Activated CD4-positive, alpha-beta T cell treated with anti-CD3 and anti-CD28 coated beads, Interleukin-2, amount 50 U/mL, for 16 hours (primary cell): ENCODE measurements around the gene PCDHGB5.
"Not testable (repeated sequence)": the region's sequence is repeated elsewhere in the genome, so short reads cannot be mapped to it uniquely, and the experiment has no call there.

Experiments used
- DNase-seq: peaks from one replicate; pipeline ENCODE4 v3.0.0-alpha.2; 2020

PCDHGB5 gene

DNA sequence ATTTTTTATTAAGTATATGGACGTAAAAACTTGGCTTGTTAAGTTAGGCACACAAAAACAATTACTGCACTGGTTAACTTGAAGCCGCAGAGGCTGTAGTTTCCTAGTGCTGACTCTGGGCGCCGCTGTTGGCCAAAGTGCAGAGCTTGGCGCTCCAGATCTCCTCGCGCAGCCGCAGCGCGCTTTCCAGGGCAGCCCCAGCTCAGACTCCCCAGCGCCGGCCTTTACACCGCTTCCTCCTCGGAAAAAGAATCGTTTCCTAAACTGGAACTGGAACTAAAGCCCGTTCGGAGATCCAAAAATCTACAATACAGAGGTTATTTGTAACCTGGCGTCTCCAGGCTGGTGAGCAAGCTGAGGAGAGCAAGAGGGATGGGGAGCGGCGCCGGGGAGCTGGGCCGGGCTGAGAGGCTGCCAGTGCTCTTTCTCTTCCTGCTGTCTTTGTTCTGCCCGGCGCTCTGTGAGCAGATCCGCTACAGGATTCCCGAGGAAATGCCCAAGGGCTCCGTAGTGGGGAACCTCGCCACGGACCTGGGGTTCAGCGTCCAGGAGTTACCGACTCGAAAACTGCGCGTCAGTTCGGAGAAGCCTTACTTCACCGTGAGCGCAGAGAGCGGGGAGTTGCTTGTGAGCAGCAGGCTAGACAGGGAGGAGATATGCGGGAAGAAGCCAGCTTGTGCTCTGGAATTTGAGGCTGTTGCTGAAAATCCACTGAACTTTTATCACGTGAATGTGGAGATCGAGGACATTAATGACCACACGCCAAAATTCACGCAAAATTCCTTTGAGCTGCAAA is at the start of gene PCDHGB5:
Gene PCDHGB5 (plus strand): TSS at position 192 of the 796 bp plus-strand sequence. CDS start 181 bp downstream, at position 373.
- peak; percentile 48 for DNase-seq

DNA sequence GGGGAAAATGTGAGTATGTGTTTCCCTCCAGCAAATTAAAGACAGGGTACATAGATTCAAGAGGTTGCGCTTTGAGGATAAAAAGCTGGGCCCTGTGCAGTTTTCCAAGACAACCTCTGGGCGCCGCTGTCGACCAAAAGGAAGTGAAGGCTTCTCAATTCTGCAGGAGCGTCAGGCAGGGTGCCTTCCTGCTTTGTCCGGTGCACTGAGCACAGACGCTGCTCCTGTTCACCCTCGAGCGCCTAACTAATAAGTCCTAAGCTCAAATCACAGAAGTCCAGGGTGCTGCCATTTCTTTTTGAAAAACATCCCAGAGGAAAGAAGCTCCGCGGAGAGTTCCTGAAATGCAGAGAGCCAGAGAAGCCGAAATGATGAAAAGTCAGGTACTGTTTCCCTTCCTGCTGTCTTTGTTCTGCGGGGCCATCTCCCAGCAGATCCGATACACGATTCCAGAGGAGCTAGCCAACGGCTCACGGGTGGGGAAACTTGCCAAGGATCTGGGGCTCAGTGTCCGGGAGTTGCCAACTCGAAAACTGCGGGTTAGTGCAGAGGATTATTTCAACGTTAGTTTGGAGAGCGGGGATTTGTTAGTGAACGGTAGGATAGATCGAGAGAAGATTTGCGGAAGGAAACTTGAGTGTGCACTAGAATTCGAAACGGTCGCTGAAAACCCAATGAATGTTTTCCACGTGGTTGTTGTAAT is 47.7 kb upstream of the PCDHGB5 start, which contains the start of gene PCDHGB1:
Gene PCDHGB1 (plus strand): TSS at position 183 of the 703 bp plus-strand sequence. CDS start 162 bp downstream, at position 345.
- peak; percentile 21 for DNase-seq

DNA sequence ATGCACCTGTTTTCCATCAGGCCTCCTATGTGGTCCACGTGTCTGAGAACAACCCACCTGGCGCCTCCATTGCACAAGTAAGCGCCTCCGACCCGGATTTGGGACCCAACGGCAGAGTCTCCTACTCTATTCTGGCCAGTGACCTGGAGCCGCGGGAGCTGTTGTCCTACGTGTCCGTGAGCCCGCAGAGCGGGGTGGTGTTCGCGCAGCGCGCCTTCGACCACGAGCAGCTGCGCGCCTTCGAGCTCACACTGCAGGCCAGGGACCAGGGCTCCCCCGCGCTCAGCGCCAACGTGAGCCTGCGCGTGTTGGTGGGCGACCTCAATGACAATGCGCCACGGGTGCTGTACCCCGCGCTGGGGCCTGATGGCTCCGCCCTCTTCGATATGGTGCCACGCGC is 46.2 kb upstream of the PCDHGB5 start:
- DNase-seq = no peak

DNA sequence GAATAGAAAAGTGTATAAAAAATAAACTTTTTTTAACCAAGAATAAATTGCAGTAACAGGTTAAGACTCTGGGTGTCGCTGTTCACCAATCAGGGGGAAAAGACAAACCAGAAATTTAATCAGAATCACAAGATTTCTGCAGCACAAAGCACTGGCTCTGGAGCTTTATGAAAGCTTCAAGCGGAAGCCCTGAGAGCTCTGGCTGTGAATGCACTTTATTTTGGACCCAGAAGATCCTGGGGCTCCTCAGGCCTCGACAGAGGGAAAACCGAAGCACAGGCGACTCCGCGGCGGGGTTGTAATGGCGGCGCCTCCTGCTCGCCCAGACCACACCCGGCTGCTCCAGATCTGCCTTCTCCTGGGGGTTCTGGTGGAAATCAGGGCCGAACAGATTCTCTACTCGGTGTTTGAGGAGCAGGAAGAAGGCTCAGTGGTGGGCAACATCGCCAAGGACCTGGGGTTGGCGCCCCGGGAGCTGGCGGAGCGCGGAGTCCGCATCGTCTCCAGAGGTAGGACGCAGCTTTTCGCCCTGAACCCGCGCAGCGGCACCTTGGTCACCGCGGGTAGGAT is 42.8 kb upstream of the PCDHGB5 start, which contains the start of gene PCDHGA4:
Gene PCDHGA4 (plus strand): TSS at position 122 of the 570 bp plus-strand sequence. CDS start 87 bp downstream, at position 209.
- DNase-seq = no peak

DNA sequence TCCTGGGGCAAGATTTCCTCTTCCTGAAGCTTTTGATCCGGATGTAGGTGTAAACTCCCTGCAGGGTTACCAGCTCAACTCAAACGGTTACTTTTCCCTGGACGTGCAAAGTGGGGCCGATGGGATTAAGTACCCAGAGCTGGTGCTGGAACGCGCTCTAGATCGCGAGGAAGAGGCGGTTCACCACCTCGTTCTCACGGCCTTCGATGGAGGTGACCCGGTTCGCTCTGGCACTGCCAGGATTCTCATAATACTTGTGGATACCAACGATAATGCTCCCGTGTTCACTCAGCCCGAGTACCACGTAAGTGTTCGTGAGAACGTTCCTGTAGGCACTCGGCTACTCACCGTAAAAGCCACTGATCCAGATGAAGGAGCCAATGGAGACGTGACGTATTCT is 42.1 kb upstream of the PCDHGB5 start:
- DNase-seq = no peak

DNA sequence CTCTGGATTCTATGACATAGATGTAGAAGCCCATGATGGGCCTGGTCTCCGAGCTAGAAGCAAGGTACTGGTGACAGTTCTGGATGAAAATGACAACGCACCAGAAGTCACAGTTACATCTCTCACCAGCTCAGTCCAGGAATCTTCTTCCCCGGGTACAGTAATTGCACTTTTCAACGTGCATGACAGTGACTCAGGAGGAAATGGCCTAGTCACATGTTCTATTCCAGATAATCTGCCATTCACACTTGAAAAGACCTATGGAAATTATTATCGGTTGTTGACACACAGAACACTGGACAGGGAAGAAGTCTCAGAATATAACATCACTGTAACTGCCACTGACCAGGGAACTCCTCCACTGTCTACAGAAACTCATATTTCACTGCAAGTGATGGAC is 41.6 kb upstream of the PCDHGB5 start:
- DNase-seq = no peak

DNA sequence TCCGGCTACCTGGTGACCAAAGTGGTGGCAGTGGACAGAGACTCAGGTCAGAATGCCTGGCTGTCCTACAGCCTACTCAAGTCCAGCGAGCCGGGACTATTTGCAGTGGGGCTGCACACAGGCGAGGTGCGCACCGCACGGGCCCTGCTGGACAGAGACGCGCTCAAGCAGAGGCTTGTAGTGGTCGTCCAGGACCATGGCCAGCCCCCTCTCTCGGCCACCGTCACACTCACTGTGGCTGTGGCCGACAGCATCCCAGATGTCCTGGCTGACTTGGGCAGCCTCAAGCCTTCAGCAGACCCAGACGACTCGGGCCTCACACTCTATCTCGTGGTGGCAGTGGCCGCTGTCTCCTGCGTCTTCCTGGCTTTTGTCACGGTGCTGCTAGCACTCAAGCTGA is 40.8 kb upstream of the PCDHGB5 start:
- no peak for DNase-seq

DNA sequence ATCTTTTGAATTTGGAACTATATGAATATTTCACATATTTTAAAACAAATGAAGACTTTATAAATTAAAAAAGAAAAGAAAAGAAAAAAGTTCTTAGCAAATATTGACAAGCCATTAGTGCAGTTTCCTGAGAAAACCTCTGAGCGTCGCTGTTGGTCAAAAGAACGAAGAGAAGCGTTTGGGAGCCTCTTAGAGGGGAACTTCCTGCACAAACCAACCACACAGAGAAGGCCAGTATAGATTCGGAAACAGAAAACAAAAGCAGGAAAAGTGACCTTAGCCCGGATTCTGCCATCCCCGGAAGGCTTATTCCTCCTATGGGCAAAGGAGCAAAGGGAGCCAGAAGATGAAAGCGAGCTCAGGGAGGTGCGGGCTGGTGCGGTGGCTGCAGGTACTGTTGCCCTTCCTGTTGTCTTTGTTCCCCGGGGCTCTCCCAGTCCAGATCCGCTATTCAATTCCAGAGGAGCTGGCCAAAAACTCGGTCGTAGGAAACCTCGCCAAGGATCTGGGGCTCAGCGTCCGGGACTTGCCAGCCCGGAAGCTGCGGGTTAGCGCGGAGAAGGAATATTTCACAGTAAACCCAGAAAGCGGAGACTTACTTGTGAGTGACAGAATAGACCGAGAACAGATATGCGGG is 37.8 kb upstream of the PCDHGB5 start, which contains the start of gene PCDHGB2:
Gene PCDHGB2 (plus strand): TSS at position 205 of the 637 bp plus-strand sequence. CDS start 142 bp downstream, at position 347.
- DNase-seq = no peak

DNA sequence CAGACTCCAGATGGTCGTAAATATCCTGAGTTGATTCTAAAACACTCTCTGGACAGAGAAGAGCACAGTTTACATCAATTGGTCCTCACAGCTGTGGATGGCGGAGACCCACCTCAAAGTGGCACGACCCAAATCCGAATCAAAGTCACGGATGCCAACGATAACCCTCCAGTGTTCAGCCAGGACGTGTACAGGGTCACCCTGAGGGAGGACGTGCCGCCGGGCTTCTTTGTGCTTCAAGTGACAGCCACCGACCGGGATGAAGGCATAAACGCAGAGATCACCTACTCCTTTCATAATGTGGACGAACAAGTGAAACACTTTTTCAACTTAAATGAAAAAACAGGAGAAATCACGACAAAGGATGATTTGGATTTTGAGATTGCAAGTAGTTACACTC is 37.1 kb upstream of the PCDHGB5 start:
- DNase-seq = no peak

DNA sequence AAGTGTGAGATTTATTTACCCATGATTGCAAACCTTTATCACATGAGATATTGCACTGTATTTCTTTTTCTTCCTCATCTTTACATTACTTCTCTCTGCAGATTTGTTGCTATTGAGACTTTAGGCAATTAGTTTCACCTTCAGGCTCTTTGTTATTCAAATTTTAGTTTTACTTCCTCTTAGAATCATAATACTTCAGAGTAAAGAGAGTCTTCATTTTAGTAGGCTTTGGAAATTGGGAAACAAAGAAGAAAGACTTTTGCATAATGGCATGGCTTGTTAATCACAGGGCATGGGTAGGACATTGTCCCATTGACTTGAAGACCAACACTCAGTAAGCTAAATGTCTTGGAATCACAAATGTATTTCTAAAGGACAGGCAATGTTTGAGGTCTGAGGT is 35.0 kb upstream of the PCDHGB5 start:
- no peak for DNase-seq

DNA sequence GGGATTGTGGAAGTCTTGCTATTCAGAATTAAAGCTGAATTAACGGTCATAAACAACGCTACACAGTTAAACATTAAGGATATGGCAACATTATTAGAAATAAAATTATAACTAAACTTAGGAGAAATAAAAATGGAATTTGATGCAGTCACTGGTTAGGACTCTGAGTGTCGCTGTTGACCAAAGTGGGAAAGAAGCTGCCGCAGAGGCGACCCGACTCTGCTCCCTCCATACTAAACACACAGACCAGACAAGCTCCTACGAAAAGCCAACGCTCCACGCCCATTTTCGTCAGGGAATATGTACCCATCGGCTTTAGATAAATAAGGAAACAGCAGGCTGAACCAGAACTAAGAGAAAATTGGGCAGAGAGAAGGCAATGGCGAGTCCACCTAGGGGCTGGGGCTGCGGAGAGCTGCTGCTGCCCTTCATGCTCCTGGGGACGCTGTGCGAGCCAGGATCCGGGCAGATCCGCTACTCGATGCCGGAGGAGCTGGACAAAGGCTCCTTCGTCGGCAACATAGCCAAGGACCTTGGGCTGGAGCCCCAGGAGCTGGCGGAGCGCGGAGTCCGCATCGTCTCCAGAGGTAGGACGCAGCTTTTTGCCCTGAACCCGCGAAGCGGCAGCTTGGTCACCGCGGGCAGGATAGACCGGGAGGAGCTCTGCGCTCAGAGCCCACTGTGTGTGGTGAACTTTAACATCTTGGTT is 33.6 kb upstream of the PCDHGB5 start, which contains the start of gene PCDHGA5:
Gene PCDHGA5 (plus strand): TSS at position 211 of the 709 bp plus-strand sequence. CDS start 169 bp downstream, at position 380.
- no peak for DNase-seq

DNA sequence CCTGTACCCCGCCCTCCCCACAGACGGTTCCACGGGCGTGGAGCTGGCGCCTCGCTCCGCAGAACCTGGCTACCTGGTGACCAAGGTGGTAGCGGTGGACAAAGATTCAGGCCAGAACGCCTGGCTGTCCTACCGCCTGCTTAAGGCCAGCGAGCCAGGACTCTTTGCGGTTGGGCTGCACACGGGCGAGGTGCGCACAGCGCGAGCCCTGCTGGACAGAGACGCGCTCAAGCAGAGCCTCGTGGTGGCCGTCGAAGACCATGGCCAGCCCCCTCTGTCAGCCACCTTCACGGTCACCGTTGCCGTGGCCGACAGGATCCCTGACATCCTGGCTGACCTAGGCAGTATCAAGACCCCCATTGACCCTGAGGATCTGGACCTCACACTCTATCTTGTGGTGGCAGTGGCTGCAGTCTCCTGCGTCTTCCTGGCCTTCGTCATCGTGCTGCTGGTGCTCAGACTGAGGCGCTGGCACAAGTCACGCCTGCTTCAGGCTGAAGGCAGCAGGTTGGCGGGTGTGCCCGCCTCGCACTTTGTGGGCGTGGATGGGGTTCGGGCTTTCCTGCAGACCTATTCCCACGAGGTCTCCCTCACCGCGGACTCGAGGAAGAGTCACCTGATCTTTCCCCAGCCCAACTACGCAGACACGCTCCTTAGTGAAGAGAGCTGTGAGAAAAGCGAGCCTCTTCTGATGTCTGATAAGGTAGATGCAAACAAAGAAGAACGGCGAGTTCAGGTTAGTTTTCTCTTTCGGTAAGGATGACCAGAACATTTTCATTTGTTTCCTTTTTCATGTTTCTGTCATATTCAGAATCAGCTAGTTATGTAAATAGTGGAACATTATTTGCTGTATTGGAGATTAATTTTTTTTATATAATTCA is 31.5 kb upstream of the PCDHGB5 start:
- no peak for DNase-seq

DNA sequence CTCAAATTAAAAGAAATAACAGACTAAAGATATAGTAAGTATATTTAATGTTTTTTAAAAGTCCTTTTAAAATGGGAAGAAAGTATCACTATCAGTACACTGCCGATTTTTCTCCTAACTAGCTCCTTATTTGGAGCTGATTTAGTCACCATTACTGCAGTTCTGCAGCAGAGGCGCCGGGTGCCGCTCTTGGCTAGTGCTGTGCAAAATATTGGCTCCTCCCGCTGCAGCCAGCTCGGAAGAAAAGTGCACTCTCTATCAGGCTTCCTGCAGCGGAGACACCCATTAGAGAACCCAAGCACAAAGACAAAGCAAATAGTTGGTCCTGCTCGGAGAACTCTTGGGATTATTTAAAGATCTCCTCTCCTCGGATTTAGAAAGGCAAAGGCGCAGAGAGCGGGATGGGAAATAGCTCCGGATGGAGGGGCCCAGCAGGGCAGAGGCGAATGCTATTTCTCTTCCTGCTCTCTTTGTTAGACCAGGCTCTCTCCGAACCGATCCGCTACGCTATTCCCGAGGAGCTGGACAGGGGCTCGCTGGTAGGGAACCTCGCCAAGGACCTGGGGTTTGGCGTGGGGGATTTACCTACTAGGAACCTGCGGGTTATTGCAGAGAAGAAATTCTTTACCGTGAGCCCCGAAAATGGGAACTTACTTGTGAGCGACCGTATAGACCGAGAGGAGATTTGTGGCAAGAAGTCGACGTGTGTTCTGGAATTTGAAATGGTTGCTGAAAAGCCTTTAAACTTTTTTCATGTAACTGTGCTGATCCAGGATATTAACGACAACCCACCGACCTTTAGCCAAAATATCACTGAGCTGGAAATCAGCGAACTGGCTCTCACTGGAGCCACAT is 27.5 kb upstream of the PCDHGB5 start, which contains the start of gene PCDHGB3:
Gene PCDHGB3 (plus strand): TSS at position 249 of the 855 bp plus-strand sequence. CDS start 153 bp downstream, at position 402.
- peak; percentile 32 for DNase-seq

DNA sequence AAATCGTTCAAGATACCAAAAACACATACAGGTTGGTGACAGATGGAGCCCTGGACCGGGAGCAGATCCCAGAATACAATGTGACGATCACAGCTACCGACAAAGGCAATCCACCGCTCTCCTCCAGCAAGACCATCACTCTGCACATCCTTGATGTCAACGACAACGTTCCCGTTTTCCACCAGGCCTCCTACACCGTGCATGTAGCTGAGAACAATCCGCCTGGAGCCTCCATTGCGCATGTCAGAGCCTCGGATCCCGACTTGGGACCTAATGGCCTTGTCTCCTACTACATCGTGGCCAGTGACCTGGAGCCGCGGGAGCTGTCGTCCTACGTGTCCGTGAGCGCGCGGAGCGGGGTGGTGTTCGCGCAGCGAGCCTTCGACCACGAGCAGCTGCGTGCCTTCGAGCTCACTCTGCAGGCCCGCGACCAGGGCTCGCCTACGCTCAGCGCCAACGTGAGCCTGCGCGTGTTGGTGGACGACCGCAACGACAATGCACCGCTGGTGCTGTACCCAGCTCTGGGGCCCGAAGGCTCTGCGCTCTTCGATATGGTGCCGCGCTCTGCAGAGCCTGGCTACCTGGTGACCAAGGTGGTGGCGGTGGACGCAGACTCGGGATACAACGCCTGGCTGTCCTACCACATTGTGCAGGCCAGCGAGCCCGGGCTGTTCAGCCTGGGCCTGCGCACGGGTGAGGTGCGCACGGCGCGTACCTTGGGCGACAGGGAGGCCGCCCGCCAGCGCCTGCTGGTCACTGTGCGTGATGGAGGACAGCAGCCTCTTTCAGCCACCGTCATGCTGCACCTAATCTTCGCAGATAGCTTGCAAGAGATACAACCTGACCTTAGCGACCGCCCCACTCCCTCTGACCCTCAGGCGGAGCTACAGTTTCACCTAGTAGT is 25.9 kb upstream of the PCDHGB5 start:
- DNase-seq = no peak

DNA sequence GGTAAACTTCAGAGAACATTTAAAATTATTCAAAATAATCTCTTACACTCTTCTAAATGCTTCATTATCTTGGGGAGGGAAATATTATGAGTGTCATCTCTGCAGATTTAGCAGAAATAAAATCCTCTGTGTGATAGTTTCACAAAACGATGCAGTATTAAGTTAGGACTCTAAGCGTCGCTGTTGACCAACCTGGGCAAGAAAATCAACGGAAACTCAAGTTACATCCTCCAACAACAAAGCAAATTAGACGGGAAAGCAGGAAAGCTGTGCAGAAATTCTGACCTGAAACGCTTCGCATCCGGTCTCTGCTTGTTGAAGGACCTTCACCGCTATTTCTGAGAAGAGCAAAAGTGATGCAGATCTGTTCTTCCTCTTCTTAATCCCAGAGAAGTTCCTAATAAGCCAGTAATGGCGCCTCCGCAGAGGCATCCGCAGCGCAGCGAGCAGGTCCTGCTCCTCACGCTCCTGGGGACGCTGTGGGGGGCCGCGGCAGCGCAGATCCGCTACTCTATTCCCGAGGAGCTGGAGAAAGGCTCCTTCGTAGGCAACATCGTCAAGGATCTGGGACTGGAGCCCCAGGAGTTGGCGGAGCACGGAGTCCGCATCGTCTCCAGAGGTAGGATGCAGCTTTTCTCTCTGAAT is 24.0 kb upstream of the PCDHGB5 start, which contains the start of gene PCDHGA6:
Gene PCDHGA6 (plus strand): TSS at position 219 of the 645 bp plus-strand sequence. CDS start 193 bp downstream, at position 412.
- DNase-seq = peak; percentile 6

DNA sequence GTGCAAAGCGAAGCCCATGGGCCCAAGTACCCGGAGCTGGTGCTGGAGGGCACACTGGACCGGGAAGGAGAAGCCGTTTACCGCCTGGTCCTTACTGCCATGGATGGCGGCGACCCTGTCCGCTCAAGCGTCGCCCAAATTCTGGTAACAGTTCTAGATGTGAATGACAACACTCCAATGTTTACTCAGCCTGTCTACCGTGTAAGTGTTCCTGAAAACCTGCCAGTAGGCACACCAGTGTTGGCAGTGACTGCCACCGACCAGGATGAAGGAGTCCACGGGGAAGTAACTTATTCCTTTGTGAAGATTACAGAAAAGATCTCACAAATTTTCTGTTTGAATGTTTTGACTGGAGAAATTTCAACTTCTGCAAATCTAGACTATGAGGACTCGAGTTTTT is 23.1 kb upstream of the PCDHGB5 start:
- no peak for DNase-seq

DNA sequence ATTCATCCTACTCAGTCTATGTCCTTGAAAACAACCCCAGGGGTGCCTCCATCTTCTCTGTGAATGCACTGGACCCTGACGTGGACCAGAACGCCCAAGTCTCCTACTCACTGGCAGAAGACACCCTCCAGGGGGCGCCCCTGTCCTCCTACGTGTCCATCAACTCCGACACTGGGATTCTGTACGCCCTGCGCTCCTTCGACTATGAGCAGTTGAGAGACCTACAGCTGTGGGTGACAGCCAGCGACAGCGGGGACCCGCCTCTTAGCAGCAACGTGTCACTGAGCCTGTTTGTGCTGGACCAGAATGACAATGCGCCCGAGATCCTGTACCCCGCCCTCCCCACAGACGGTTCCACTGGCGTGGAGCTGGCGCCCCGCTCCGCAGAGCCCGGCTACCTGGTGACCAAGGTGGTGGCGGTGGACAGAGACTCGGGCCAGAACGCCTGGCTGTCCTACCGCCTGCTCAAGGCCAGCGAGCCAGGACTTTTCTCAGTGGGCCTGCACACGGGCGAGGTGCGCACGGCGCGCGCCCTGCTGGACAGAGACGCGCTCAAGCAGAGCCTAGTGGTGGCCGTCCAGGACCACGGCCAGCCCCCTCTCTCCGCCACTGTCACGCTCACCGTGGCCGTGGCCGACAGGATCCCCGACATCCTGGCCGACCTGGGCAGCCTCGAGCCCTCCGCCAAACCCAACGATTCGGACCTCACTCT is 22.1 kb upstream of the PCDHGB5 start:
- DNase-seq = not testable (repeated sequence)
